Measurements from ENCODE around the gene KLHDC7A. TPM values are rescaled to one million over a fixed set of nuclear protein-coding genes. Genes with fewer than 3 reads are reported as not detected.
"Not testable (repeated sequence)": the region's sequence is repeated elsewhere in the genome, so short reads cannot be mapped to it uniquely, and the experiment has no call there.

KLHDC7A gene
- total RNA-seq, 2 donors from 2014 or later: not detected

GRCh38 chr1:18458133-18459092 is 22.3 kb upstream of the KLHDC7A start:
- H3K27me3 ChIP-seq (replicated peaks; ENCODE audit: insufficient read depth): no peaks in the 10 kb centered on the region

GRCh38 chr1:18461656-18462055 is 19.1 kb upstream of the KLHDC7A start:
- Histone ChIP-seq H3K9me3 (no peaks in the 10 kb centered on the region), H3K4me1 (ENCODE audit: control insufficient read depth in 1 of 2, low read depth in 2 of 2) (no peaks in the 10 kb centered on the region), H3K4me3 (no peak overlapping the region), H3K27me3 (replicated peaks; ENCODE audit: insufficient read depth) (no peaks in the 10 kb centered on the region), H3K27ac (no peak overlapping the region), H3K36me3 (no peaks in the 10 kb centered on the region)
- TF ChIP-seq CTCF (IDR thresholded peaks at IDR 0.05): no peak
- ATAC-seq (ENCODE audit: insufficient number of reproducible peaks, low FRiP score, low read depth) (no peak), DNase-seq (ENCODE audit: low spot score) (no peak)

More at GRCh38 chr1:18458133-18459092, 22.3 kb upstream of the KLHDC7A start:
- no peak for ATAC-seq (ENCODE audit: insufficient number of reproducible peaks, low FRiP score, low read depth)
- Histone ChIP-seq H3K4me3 (no peak overlapping the region), H3K4me1 (ENCODE audit: control insufficient read depth in 1 of 2, low read depth in 2 of 2) (no peaks in the 10 kb centered on the region), H3K9me3 (no peaks in the 10 kb centered on the region), H3K36me3 (no peaks in the 10 kb centered on the region), H3K27ac (no peak overlapping the region)
- no peak for DNase-seq (ENCODE audit: low spot score)
- no peak for TF ChIP-seq CTCF (IDR thresholded peaks at IDR 0.05)

GRCh38 chr1:18462517-18462916 is 18.2 kb upstream of the KLHDC7A start:
- not testable (repeated sequence) for ATAC-seq (ENCODE audit: insufficient number of reproducible peaks, low FRiP score, low read depth); DNase-seq (ENCODE audit: low spot score); H3K4me1 ChIP-seq (ENCODE audit: control insufficient read depth in 1 of 2, low read depth in 2 of 2); H3K9me3 ChIP-seq; H3K36me3 ChIP-seq; H3K4me3 ChIP-seq; H3K27me3 ChIP-seq (replicated peaks; ENCODE audit: insufficient read depth); H3K27ac ChIP-seq

- DNase-seq (ENCODE audit: low spot score) (no peak), ATAC-seq (ENCODE audit: insufficient number of reproducible peaks, low FRiP score, low read depth) (no peak)
- Histone ChIP-seq H3K4me3 (no peak overlapping the region), H3K9me3 (no peaks in the 10 kb centered on the region), H3K27ac (no peak overlapping the region), H3K27me3 (replicated peaks; ENCODE audit: insufficient read depth) (no peaks in the 10 kb centered on the region), H3K36me3 (no peaks in the 10 kb centered on the region), H3K4me1 (ENCODE audit: control insufficient read depth in 1 of 2, low read depth in 2 of 2) (no peaks in the 10 kb centered on the region)
- TF ChIP-seq CTCF (IDR thresholded peaks at IDR 0.05): no peak
Measured at GRCh38 chr1:18463063-18463462, 17.7 kb upstream of the KLHDC7A start.

GRCh38 chr1:18463984-18464664 is 16.6 kb upstream of the KLHDC7A start:
- TF ChIP-seq CTCF (IDR thresholded peaks at IDR 0.05): no peak
- H3K4me1 ChIP-seq (ENCODE audit: control insufficient read depth in 1 of 2, low read depth in 2 of 2): no peaks in the 10 kb centered on the region
- ATAC-seq (ENCODE audit: insufficient number of reproducible peaks, low FRiP score, low read depth) (no peak), DNase-seq (ENCODE audit: low spot score) (no peak)
- H3K4me3 ChIP-seq: no peak overlapping the region
- no peak overlapping the region for H3K27ac ChIP-seq
- H3K36me3 ChIP-seq: no peaks in the 10 kb centered on the region
- H3K27me3 ChIP-seq (replicated peaks; ENCODE audit: insufficient read depth): no peaks in the 10 kb centered on the region
- no peaks in the 10 kb centered on the region for H3K9me3 ChIP-seq
